Activated naive CD8-positive, alpha-beta T cell treated with anti-CD3 and anti-CD28 coated beads, Interleukin-2, amount 10 ng/mL, durations not matched to agents 7 days and 5 days (primary cell): Measurements from ENCODE around the gene CHERP. TPM values are rescaled to one million over a fixed set of nuclear protein-coding genes. Genes with fewer than 3 reads are reported as not detected.

ENCODE experiments used
- ATAC-seq: fragments of 150-1000 bp; cut with Tn5 transposase; one replicate; pipeline ENCODE4 v1.10.0; 2021; ENCODE audit warnings: low read depth, moderate library complexity
- POLR2A ChIA-PET: fragments of 350-600 bp; sonication (Branson Sonifier 250); formaldehyde crosslinking; loops from one replicate; lab custom pipeline; 2021; ENCODE audit warnings: antibody characterized with exemption; lab: Charles Lee
- DNase-seq: peaks from one replicate; pipeline ENCODE4 v3.0.0; 2021
- H3K27ac Mint-ChIP-seq: one replicate; pipeline ENCODE4 v1.8.0; 2022; ENCODE audit warnings: mild to moderate bottlenecking, mixed read lengths
- H3K27me3 Mint-ChIP-seq: one replicate; pipeline ENCODE4 v1.8.0; 2022; ENCODE audit warnings: mild to moderate bottlenecking, moderate library complexity, mixed read lengths
- H3K36me3 Mint-ChIP-seq: one replicate; pipeline ENCODE4 v1.8.0; 2021; ENCODE audit warnings: mild to moderate bottlenecking, mixed read lengths
- H3K4me1 Mint-ChIP-seq: one replicate; pipeline ENCODE4 v1.8.0; 2021; ENCODE audit warnings: mixed read lengths
- H3K4me3 Mint-ChIP-seq: one replicate; pipeline ENCODE4 v1.8.0; 2022; ENCODE audit warnings: mild to moderate bottlenecking, moderate library complexity, mixed read lengths
- H3K9me3 Mint-ChIP-seq: one replicate; pipeline ENCODE4 v1.8.0; 2021; ENCODE audit warnings: mixed read lengths
- total RNA-seq, 2 experiments: library from RNA; stranded (reverse); gene quantifications; one replicate each; pipeline ENCODE4 v1.2.3, GENCODE V29; 2021

The CHERP gene
- total RNA-seq, 2 experiments from 2014 or later = 65.5 to 67.0 TPM

DNA sequence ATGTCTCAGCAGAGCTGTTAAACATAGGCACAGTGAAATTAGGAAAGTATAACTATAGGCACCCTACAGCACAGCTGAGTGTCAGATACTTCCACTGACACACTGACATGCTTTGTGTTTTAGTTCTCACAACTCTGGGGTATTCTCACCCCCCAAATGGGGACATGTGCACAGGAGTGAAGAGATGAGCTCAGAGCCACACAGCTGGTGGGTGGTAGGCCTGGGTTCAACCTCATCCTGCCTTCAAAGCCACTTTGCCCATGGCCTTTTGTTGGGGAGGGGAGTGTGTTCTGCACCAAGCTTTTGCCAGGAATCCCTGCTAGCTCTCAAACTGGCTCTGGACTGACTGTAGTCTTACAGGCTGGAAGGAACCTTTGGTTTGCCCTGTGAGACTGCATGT is 31.7 kb upstream of the CHERP start:
- Mint-ChIP-seq H3K4me3 (peak overlapping the region; percentile 98), H3K27ac (peak overlapping the region; percentile 99), H3K9me3 (no peaks in the 10 kb centered on the region), H3K4me1 (peaks cover 38% of the 10 kb centered on the region), H3K27me3 (no peaks in the 10 kb centered on the region), H3K36me3 (peaks cover 23% of the 10 kb centered on the region)
- DNase-seq (no peak), ATAC-seq (no peak)
- POLR2A ChIA-PET = interaction anchor here (0.6 to 3.7 kb wide), 8 partner anchors 8 to 86 kb away, joined by 3 to 38 read pairs (median 8); partner anchors contain the start of genes MED26 and SMIM7

DNA sequence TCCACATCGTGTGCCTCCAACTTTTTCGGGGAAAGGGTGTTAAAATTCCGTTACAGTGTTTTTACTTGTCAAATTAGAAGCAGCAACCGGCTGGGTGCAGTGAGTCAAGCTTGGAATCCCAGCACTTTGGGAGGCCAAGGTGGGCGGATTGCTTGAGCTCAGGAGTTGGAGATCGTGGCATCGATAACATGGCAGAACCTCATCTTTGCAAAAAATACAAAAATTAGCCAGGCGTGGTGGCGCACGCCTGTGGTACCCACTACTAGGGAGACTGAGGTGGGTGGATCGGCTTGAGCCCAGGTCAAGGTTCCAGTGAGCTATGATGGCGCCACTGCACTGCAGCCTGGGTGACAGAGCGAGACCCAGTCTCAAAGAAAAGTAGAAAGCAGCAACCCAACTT is 31.1 kb upstream of the CHERP start:
- no peak for ATAC-seq
- no peak for DNase-seq
- POLR2A ChIA-PET = interaction anchor here (0.6 to 3.7 kb wide), 8 partner anchors 8 to 87 kb away, joined by 3 to 38 read pairs (median 8); partner anchors contain the start of genes MED26 and SMIM7
- Mint-ChIP-seq H3K4me1 (peaks cover 38% of the 10 kb centered on the region), H3K36me3 (peaks cover 22% of the 10 kb centered on the region), H3K27ac (peak overlapping the region; percentile 99), H3K4me3 (peak overlapping the region; percentile 98), H3K27me3 (no peaks in the 10 kb centered on the region), H3K9me3 (no peaks in the 10 kb centered on the region)

DNA sequence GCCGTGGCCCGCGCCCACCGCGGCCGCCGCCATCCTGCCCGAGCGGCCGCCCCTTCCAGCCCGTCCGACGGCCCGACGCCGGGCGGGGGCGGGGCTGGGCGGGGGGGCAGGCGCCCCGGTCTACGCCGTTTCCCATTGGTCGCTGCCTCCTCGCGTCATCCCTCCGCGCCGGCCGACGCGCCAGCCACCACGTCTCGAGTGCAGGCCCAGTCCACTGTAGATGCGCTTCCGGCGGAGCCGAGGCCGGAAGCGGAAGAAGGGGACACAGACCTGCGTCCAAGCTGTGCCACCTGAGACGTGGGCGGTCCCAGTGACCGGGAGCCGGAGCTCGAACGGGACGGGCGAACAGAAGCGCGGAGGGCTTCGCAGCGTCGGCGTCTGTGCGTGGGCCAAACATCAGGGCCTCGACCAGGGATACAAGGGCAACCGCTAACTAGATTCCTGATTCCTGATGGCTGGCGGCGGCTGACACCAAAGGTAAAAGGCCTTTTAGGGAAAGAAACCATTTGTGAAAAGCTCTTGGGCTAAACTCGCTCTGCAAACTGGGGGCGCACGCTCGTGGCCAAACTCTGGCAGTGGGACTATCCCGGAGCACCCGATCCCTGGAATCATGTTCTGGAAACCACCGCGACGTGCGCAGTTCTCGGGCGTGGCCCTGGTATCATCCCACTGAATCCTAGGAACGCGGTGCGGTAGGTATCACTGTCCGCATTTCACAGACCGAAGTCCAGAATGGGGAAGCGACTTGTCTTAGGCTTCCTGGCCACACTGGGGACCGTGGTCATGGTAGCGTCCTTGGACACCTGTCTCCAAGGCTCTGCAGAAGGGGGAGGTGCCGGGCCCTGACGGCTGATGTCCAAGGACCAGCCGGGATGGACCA is 30.3 kb upstream of the CHERP start, which contains the start of gene SLC35E1:
Gene SLC35E1 (minus strand): TSS at position 84 of the 880 bp plus-strand sequence. CDS start 51 bp downstream, at position 33.
- peaks cover 41% of the 10 kb centered on the region for H3K4me1 Mint-ChIP-seq
- DNase-seq (peak; percentile 93), ATAC-seq (peak; percentile 91)
- peak within 1 kb of the TSS; percentile 99 for H3K27ac Mint-ChIP-seq
- no peaks in the 10 kb centered on the region for H3K9me3 Mint-ChIP-seq
- POLR2A ChIA-PET = interaction anchor here (0.6 to 3.7 kb wide), 5 partner anchors 11 to 55 kb away, joined by 3 to 38 read pairs (median 30); partner anchors contain the start of gene MED26
- peak within 1 kb of the TSS; percentile 98 for H3K4me3 Mint-ChIP-seq
- H3K36me3 Mint-ChIP-seq = peaks cover 25% of the 10 kb centered on the region
- no peaks in the 10 kb centered on the region for H3K27me3 Mint-ChIP-seq

DNA sequence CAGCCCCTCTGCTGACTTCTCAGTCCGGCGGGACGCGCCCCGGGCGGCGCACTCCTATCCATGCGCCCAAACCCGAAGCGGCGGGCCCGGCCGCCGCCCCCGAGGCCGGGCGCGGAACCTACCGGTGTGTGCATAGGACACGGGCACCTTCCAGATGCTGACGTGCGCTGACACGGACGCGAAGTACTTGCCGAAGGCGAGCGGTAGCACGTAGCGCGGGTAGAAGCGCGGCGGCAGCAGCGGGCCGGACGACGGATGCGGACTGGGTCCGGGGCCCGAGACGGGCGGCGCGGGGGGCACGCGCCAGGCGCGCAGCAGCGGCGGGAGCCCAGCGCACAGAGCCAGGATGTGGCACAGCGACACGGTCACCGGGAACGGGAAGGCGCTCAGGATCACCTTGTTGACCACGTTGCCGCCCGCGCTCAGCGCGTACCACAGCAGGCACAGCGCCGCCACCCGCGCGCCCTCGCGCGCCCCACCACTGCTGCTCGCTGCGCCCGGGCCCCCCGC is 29.6 kb upstream of the CHERP start:
- Mint-ChIP-seq H3K4me3 (peak overlapping the region; percentile 95), H3K27ac (peak overlapping the region; percentile 88), H3K9me3 (no peaks in the 10 kb centered on the region), H3K4me1 (peaks cover 42% of the 10 kb centered on the region), H3K27me3 (no peaks in the 10 kb centered on the region), H3K36me3 (peaks cover 26% of the 10 kb centered on the region)
- POLR2A ChIA-PET = interaction anchor here (0.6 to 3.7 kb wide), 7 partner anchors 12 to 56 kb away, joined by 3 to 38 read pairs (median 8); partner anchors contain the start of gene MED26
- ATAC-seq (peak; percentile 46), DNase-seq (no peak)

DNA sequence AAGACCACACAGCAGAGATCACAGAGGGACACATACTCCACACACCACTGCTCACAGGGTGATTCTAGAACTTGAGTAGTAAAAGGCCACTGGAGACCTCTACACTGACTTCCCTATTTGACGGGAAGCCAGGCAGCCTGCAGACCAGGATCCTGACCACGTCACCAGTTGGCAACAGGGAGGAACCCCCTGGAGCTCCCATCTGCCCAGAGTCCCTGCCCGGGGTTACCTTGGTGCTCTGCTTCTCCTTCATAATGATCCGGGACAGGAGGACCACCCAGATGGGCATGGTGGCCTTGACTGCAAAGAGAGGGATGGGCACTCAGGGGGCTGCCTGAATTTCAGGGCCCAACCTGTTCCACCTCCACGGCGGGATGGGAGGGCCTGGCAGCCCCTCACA is 29.0 kb upstream of the CHERP start:
- Mint-ChIP-seq H3K27ac (peak overlapping the region; percentile 88), H3K9me3 (no peaks in the 10 kb centered on the region), H3K4me3 (peak overlapping the region; percentile 95), H3K4me1 (peaks cover 48% of the 10 kb centered on the region), H3K27me3 (no peaks in the 10 kb centered on the region), H3K36me3 (peaks cover 30% of the 10 kb centered on the region)
- ATAC-seq = no peak
- DNase-seq = no peak
- POLR2A ChIA-PET = interaction anchor here (0.6 to 1.4 kb wide), 3 partner anchors 16 to 56 kb away, joined by 3 read pairs; partner anchors contain the start of gene MED26

DNA sequence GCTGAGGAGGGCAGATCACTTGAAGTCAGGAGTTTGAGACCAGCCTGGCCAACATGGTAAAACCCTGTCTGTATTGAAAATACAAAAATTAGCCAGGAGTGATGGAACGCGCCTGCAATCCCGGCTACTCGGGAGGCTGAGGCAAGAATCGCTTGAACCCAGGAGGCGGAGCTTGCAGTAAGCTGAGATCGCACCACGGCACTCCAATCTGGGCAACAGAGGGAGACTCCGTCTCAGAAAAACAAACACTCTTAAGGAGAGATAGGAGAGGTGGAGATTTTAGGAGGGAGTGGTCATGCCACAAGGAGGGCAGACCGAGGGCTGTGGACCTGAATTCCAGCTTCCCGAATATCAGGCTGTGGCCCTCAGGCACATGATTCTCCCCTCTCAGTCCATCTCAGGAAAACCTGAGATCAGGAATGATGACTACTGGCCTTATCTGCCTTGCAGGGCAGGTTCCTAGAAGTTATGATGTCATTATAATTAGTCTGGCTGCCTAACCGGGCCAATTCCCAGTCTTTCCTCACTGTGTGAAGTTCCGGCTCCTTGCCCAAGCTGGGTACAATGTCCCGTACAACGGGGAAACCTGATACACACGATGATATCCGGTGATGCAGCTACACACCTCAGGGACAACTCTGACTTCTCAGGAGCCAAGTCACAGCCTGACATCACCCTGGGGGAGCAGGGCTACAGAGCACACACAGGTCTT is 27.5 kb upstream of the CHERP start:
- Mint-ChIP-seq H3K36me3 (peaks cover 35% of the 10 kb centered on the region), H3K27me3 (no peaks in the 10 kb centered on the region), H3K9me3 (no peaks in the 10 kb centered on the region), H3K27ac (peak overlapping the region; percentile 73), H3K4me3 (peak overlapping the region; percentile 95), H3K4me1 (peaks cover 51% of the 10 kb centered on the region)
- ATAC-seq = no peak
- no peak for DNase-seq
- POLR2A ChIA-PET = interaction anchor here (1.0 kb wide), 1 partner anchor 59 kb away, joined by 5 read pairs; the partner anchor contains the start of gene MED26

DNA sequence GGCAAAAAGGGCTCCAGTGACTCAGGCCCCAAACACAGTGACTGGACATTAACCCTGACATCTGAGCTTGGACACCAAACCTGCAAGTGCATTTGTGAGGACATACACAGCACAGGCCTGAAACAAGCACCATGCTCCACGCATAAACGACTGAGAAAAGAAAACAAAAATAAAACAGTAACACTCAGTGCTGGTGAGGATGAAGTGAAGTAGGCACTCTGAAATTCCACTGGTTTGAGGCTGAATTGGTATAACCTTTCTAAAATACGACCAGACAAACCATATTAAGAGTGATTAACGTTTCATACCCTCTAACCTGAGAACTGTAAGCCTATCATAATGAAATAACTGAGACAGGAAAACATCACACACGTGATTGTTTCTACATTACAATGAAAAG is 24.5 kb upstream of the CHERP start:
- H3K4me3 Mint-ChIP-seq = peak overlapping the region; percentile 86
- H3K4me1 Mint-ChIP-seq = peaks cover 40% of the 10 kb centered on the region
- POLR2A ChIA-PET = interaction anchor here (0.6 to 1.5 kb wide), 8 partner anchors 11 to 201 kb away, joined by 3 to 9 read pairs (median 4); partner anchors contain the start of genes CHERP and MED26
- H3K27me3 Mint-ChIP-seq = no peaks in the 10 kb centered on the region
- DNase-seq (no peak), ATAC-seq (peak; percentile 1)
- H3K9me3 Mint-ChIP-seq = no peaks in the 10 kb centered on the region
- H3K36me3 Mint-ChIP-seq = peaks cover 45% of the 10 kb centered on the region
- peak overlapping the region; percentile 100 for H3K27ac Mint-ChIP-seq

- H3K27ac Mint-ChIP-seq = peak overlapping the region; percentile 100
- H3K36me3 Mint-ChIP-seq = peaks cover 48% of the 10 kb centered on the region
- peak overlapping the region; percentile 86 for H3K4me3 Mint-ChIP-seq
- peak; percentile 98 for ATAC-seq
- peak; percentile 72 for DNase-seq
- peaks cover 38% of the 10 kb centered on the region for H3K4me1 Mint-ChIP-seq
- no peaks in the 10 kb centered on the region for H3K27me3 Mint-ChIP-seq
- POLR2A ChIA-PET = interaction anchor here (0.8 to 1.5 kb wide), 6 partner anchors 16 to 63 kb away, joined by 3 to 9 read pairs (median 6); partner anchors contain the start of genes CHERP and MED26
- H3K9me3 Mint-ChIP-seq = no peaks in the 10 kb centered on the region
These were observed 23.9 kb upstream of the CHERP start for GRCh38 chr19:16566161-16566560.

DNA sequence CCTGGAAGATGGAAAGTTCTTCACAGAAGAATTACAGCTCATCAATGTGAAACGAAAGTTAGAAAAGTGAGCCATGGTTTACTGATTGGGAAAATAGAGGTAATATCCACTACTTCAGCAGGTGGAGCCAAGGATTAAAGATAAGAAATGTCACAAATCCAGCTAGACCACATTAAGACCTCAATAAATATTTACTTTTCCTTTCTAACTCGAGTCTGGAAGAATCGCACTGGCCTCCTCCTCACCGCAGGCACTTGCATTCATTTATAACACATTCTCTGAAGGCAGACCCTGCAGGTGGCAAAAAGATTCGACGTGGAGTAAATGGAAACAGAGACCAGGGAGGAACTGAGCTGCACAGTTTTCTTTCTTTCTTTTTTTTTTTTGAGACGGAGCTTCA is 22.6 kb upstream of the CHERP start:
- H3K4me3 Mint-ChIP-seq = peak overlapping the region; percentile 16
- no peaks in the 10 kb centered on the region for H3K27me3 Mint-ChIP-seq
- peak overlapping the region; percentile 56 for H3K27ac Mint-ChIP-seq
- ATAC-seq = no peak
- no peak for DNase-seq
- H3K9me3 Mint-ChIP-seq = no peaks in the 10 kb centered on the region
- H3K36me3 Mint-ChIP-seq = peaks cover 54% of the 10 kb centered on the region
- POLR2A ChIA-PET = interaction anchor here (1.3 kb wide), 1 partner anchor 22 kb away, joined by 4 read pairs; no protein-coding TSS in a partner anchor
- peaks cover 34% of the 10 kb centered on the region for H3K4me1 Mint-ChIP-seq

GRCh38 chr19:16562608-16563025 is 20.4 kb upstream of the CHERP start:
- ATAC-seq = no peak
- POLR2A ChIA-PET = interaction anchor here (1.2 kb wide), 1 partner anchor 9 kb away, joined by 3 read pairs; no protein-coding TSS in a partner anchor
- H3K4me1 Mint-ChIP-seq = peaks cover 23% of the 10 kb centered on the region
- no peak overlapping the region for H3K4me3 Mint-ChIP-seq
- H3K36me3 Mint-ChIP-seq = peaks cover 52% of the 10 kb centered on the region
- DNase-seq = no peak
- H3K9me3 Mint-ChIP-seq = no peaks in the 10 kb centered on the region
- H3K27me3 Mint-ChIP-seq = no peaks in the 10 kb centered on the region
- no peak overlapping the region for H3K27ac Mint-ChIP-seq

- DNase-seq (no peak), ATAC-seq (no peak)
- H3K27ac Mint-ChIP-seq = peak overlapping the region; percentile 45
- H3K36me3 Mint-ChIP-seq = peaks cover 47% of the 10 kb centered on the region
- H3K27me3 Mint-ChIP-seq = no peaks in the 10 kb centered on the region
- POLR2A ChIA-PET = no interaction called here
- peaks cover 17% of the 10 kb centered on the region for H3K4me1 Mint-ChIP-seq
- H3K9me3 Mint-ChIP-seq = no peaks in the 10 kb centered on the region
- no peak overlapping the region for H3K4me3 Mint-ChIP-seq
These were observed 19.1 kb upstream of the CHERP start for GRCh38 chr19:16561382-16561781.

- DNase-seq (no peak), ATAC-seq (no peak)
- peaks cover 17% of the 10 kb centered on the region for H3K4me1 Mint-ChIP-seq
- no peaks in the 10 kb centered on the region for H3K27me3 Mint-ChIP-seq
- peaks cover 43% of the 10 kb centered on the region for H3K36me3 Mint-ChIP-seq
- no peaks in the 10 kb centered on the region for H3K9me3 Mint-ChIP-seq
- H3K27ac Mint-ChIP-seq = peak overlapping the region; percentile 57
- POLR2A ChIA-PET = no interaction called here
- no peak overlapping the region for H3K4me3 Mint-ChIP-seq
These were observed 17.6 kb upstream of the CHERP start for GRCh38 chr19:16559780-16560276.
